OCI-LY7 (cell line): Measurements from ENCODE around the gene SULF2. TPM values are rescaled to one million over a fixed set of nuclear protein-coding genes. Genes with fewer than 3 reads are reported as not detected.

Source experiments
- BruUV-seq: library from RNA; stranded (reverse); fragments of 400-500 nt; replicated peaks from 2 replicates; lab custom pipeline; 2021; lab: Mats Ljungman, UMichigan
- CTCF ChIA-PET: fragments of 300-600 bp; sonication (Branson Sonifier 250); formaldehyde crosslinking; loops from one replicate; lab custom pipeline; 2022; ENCODE audit warnings: antibody characterized with exemption; ENCODE audit not compliant: unreplicated experiment; lab: Charles Lee
- POLR2A ChIA-PET: fragments of 300-600 bp; sonication (Branson Sonifier 250); formaldehyde crosslinking; loops from one replicate; lab custom pipeline; 2022; ENCODE audit warnings: antibody characterized with exemption; lab: Charles Lee
- DNase-seq: peaks from one replicate; pipeline ENCODE4 v3.0.0-alpha.2; 2015; ENCODE audit warnings: low spot score
- H2AFZ ChIP-seq: fragments of 200-600 bp; sonication (generic), shearing (Covaris generic); 2 replicates; pipeline ENCODE4 v1.6.1; 2014; ENCODE audit warnings: mild to moderate bottlenecking, antibody characterized with exemption, low read length, moderate library complexity
- H3K27ac ChIP-seq: fragments of 200-600 bp; sonication (generic); 2 replicates; pipeline ENCODE4 v1.5.1; 2014; ENCODE audit warnings: mixed run types, low read depth, mild to moderate bottlenecking, moderate library complexity, low read length, inconsistent platforms; ENCODE audit not compliant: poor library complexity, severe bottlenecking
- H3K36me3 ChIP-seq: fragments of 200-600 bp; sonication (generic); 2 replicates; pipeline ENCODE4 v1.6.1; 2014; ENCODE audit warnings: mild to moderate bottlenecking, antibody characterized with exemption, low read length, moderate library complexity, mixed read lengths; ENCODE audit not compliant: insufficient read depth
- H3K4me1 ChIP-seq: fragments of 200-600 bp; sonication (generic); 2 replicates; pipeline ENCODE4 v1.5.1; 2014; ENCODE audit warnings: mild to moderate bottlenecking, low read length; ENCODE audit not compliant: insufficient read depth, poor library complexity, severe bottlenecking
- H3K4me2 ChIP-seq: fragments of 200-600 bp; sonication (generic); 2 replicates; pipeline ENCODE4 v1.6.1; 2014; ENCODE audit warnings: mild to moderate bottlenecking, low read length
- H3K4me3 ChIP-seq: fragments of 200-600 bp; sonication (generic); 2 replicates; pipeline ENCODE4 v1.5.1; 2014; ENCODE audit warnings: mild to moderate bottlenecking, low read depth, low read length; ENCODE audit not compliant: poor library complexity, severe bottlenecking
- H3K79me2 ChIP-seq: fragments of 200-600 bp; sonication (generic); 2 replicates; pipeline ENCODE4 v1.6.1; 2016; ENCODE audit warnings: low read depth, mild to moderate bottlenecking, low read length, moderate library complexity, mixed read lengths; ENCODE audit not compliant: insufficient read depth
- H3K9me2 ChIP-seq: fragments of 200-600 bp; sonication (generic); 2 replicates; pipeline ENCODE4 v1.6.1; 2016; ENCODE audit warnings: mild to moderate bottlenecking, low read length, mixed read lengths; ENCODE audit not compliant: insufficient read depth
- H3K9me3 ChIP-seq: fragments of 200-600 bp; sonication (generic); 2 replicates; pipeline ENCODE4 v1.6.1; 2014; ENCODE audit warnings: mild to moderate bottlenecking, mixed run types, low read length, mixed read lengths
- H4K20me1 ChIP-seq: fragments of 200-600 bp; sonication (generic); 2 replicates; pipeline ENCODE4 v1.6.1; 2014; ENCODE audit warnings: mild to moderate bottlenecking, antibody characterized with exemption, low read length, moderate library complexity, mixed read lengths; ENCODE audit not compliant: insufficient read depth
- CTCF ChIP-seq: fragments of 200-600 bp; sonication (generic); conservative IDR thresholded peaks from 2 replicates; pipeline ENCODE4 v1.5.1; 2014; ENCODE audit warnings: mild to moderate bottlenecking, antibody characterized with exemption, low read length, moderate library complexity, mixed read lengths
- EZH2phosphoT487 ChIP-seq: fragments of 200-600 bp; sonication (generic); IDR thresholded peaks from 2 replicates; pipeline ENCODE4 v1.6.1; 2018; ENCODE audit warnings: low read depth, borderline replicate concordance, mild to moderate bottlenecking, mixed run types, antibody characterized with exemption, low read length, moderate library complexity, mixed read lengths
- intact Hi-C: fragments of 100-400 bp; cut with micrococcal nuclease; formaldehyde crosslinking; loops from one replicate; pipeline ENCODE4 v1.10.0; 2022; ENCODE audit not compliant: unreplicated experiment
- total RNA-seq, 2 experiments: library from RNA; depleted of rRNA in 1 of 2; stranded (reverse); fragments of >200 nt in 1 of 2; shearing (Covaris generic) in 1 of 2; gene quantifications; 2 replicates each; pipeline ENCODE4 v1.2.3, GENCODE V29; 2014 to 2022

Gene SULF2
- total RNA-seq, 2 experiments from 2014 or later = 0.03 to 0.51 TPM

GRCh38 chr20:47652301-47652700, 133.0 kb downstream of the SULF2 start:
- CTCF ChIA-PET = no interaction called here
- TF ChIP-seq CTCF (no peak), EZH2phosphoT487 (no peak)

DNA sequence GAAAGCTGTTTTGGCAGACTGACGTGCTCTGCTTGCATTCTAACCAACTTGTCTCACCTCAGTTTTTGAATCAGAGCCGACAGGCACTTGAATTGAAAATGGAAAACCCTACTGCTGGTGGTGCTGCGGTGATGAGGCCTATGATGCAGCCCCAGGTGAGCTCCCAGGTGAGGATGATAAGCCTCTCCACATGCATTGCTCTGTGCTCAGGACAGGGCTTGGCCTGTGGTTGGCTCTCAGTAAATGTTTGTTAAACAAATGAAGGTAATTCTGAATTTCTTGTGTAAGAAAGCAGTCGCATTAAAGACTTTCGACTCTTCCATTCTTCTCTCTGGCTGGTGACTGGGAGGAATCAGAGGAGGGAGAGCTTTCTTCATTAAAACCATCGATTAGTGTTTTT, 136.3 kb downstream of the SULF2 start:
- CTCF ChIA-PET = no interaction called here
- intact Hi-C loops = no loop called here
- no peaks in the 10 kb centered on the region for H3K4me1 ChIP-seq
- POLR2A ChIA-PET = interaction anchor here (0.6 to 1.2 kb wide), 3 partner anchors 8 to 379 kb away, joined by 3 to 5 read pairs (median 3); no protein-coding TSS in a partner anchor
- no peak overlapping the region for H3K4me2 ChIP-seq
- H3K4me3 ChIP-seq = no peak overlapping the region
- H3K9me2 ChIP-seq = no peaks in the 10 kb centered on the region
- H3K9me3 ChIP-seq = no peaks in the 10 kb centered on the region
- H3K36me3 ChIP-seq = peaks cover 96% of the 10 kb centered on the region
- no peaks in the 10 kb centered on the region; the same call in 1 of the 2 replicates for H4K20me1 ChIP-seq
- no peak overlapping the region for H2AFZ ChIP-seq
- no peak for DNase-seq
- no peak overlapping the region for H3K27ac ChIP-seq
- no TSS peak for BruUV-seq
- no peaks in the 10 kb centered on the region for H3K79me2 ChIP-seq
- TF ChIP-seq CTCF = no peak

More at GRCh38 chr20:47652301-47652700, 133.0 kb downstream of the SULF2 start:
- intact Hi-C loops = no loop called here
- Histone ChIP-seq H3K9me3 (no peaks in the 10 kb centered on the region), H2AFZ (no peak overlapping the region), H3K79me2 (no peaks in the 10 kb centered on the region), H3K4me3 (no peak overlapping the region), H3K4me1 (no peaks in the 10 kb centered on the region), H3K36me3 (peaks cover 94% of the 10 kb centered on the region), H3K9me2 (no peaks in the 10 kb centered on the region), H3K4me2 (no peak overlapping the region), H3K27ac (no peak overlapping the region), H4K20me1 (no peaks in the 10 kb centered on the region; the same call in 1 of the 2 replicates)
- POLR2A ChIA-PET = no interaction called here
- no peak for DNase-seq
- no TSS peak for BruUV-seq

DNA sequence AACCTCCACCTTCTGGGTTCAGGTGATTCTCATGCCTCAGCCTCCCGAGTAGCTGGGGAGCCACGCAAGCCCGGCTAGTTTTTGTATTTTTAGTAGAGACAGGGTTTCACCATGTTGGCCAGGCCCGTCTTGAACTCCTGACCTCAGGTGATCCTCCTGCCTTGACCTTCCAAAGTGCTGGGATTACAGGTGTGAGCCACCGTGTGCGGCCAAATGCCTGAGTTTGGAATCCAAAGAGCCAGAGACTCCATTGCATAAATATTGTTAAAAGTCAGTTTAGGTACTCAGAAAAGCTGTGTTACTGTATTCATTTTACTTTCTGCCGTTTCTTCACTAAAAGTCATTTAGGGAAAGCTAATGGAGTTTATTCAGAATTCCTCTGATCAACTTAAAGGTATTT, 137.3 kb downstream of the SULF2 start:
- Histone ChIP-seq H3K9me3 (no peaks in the 10 kb centered on the region), H3K79me2 (no peaks in the 10 kb centered on the region), H3K4me3 (no peak overlapping the region), H3K4me2 (no peak overlapping the region), H3K9me2 (no peaks in the 10 kb centered on the region), H3K36me3 (peaks cover 96% of the 10 kb centered on the region), H3K27ac (no peak overlapping the region), H3K4me1 (no peaks in the 10 kb centered on the region), H2AFZ (no peak overlapping the region), H4K20me1 (no peaks in the 10 kb centered on the region; the same call in 1 of the 2 replicates)
- ChIA-PET POLR2A (no interaction called here), CTCF (no interaction called here)
- no peak for DNase-seq
- BruUV-seq = no TSS peak
- TF ChIP-seq EZH2phosphoT487 = no peak
- TF ChIP-seq CTCF = no peak
- intact Hi-C loops = no loop called here
